IPS-18a (cell line): Measurements from ENCODE around the gene SNX8.

Experiments
- H3K27ac ChIP-seq: one replicate; pipeline ENCODE4 v1.5.1; 2013; ENCODE audit warnings: low read length
- H3K27me3 ChIP-seq: one replicate; pipeline ENCODE4 v1.6.1; 2013; ENCODE audit warnings: mild to moderate bottlenecking, low read length; ENCODE audit not compliant: control insufficient read depth, insufficient read depth
- H3K36me3 ChIP-seq: one replicate; pipeline ENCODE4 v1.6.1; 2013; ENCODE audit warnings: low read depth, low read length; ENCODE audit not compliant: control insufficient read depth
- H3K4me1 ChIP-seq: one replicate; pipeline ENCODE4 v1.6.1; 2013; ENCODE audit warnings: low read depth, low read length; ENCODE audit not compliant: control insufficient read depth
- H3K4me3 ChIP-seq: one replicate; pipeline ENCODE4 v1.5.1; 2013; ENCODE audit warnings: low read length
- H3K9ac ChIP-seq: one replicate; pipeline ENCODE4 v1.6.1; 2013; ENCODE audit warnings: mild to moderate bottlenecking, low read length, moderate library complexity
- H3K9me3 ChIP-seq: one replicate; pipeline ENCODE4 v1.6.1; 2013; ENCODE audit warnings: low read depth, low read length; ENCODE audit not compliant: control insufficient read depth

SNX8 gene

GRCh38 chr7:2233926-2234325, 80.3 kb downstream of the SNX8 start:
- no peak overlapping the region for H3K27ac ChIP-seq
- H3K4me3 ChIP-seq, result no peak overlapping the region
- H3K4me1 ChIP-seq, result no peaks in the 10 kb centered on the region
- H3K9me3 ChIP-seq, result no peaks in the 10 kb centered on the region
- H3K27me3 ChIP-seq, result no peaks in the 10 kb centered on the region
- no peak overlapping the region for H3K9ac ChIP-seq
- H3K36me3 ChIP-seq, result peaks cover 45% of the 10 kb centered on the region

GRCh38 chr7:2232766-2233520, 81.3 kb downstream of the SNX8 start, which contains the start of gene MAD1L1:
TSS of gene MAD1L1 (minus strand) at chr7:2232945. CDS start at chr7:2230133, 2,812 bp downstream.
- Histone ChIP-seq H3K36me3 (peaks cover 39% of the 10 kb centered on the region), H3K27ac (peak within 1 kb of the TSS; percentile 5), H3K4me3 (peak within 1 kb of the TSS; percentile 86), H3K4me1 (no peaks in the 10 kb centered on the region), H3K27me3 (no peaks in the 10 kb centered on the region), H3K9me3 (no peaks in the 10 kb centered on the region), H3K9ac (peak within 1 kb of the TSS; percentile 81)

- Histone ChIP-seq H3K4me1 (no peaks in the 10 kb centered on the region), H3K27ac (no peak overlapping the region), H3K27me3 (no peaks in the 10 kb centered on the region), H3K9me3 (no peaks in the 10 kb centered on the region), H3K4me3 (peak overlapping the region; percentile 86), H3K36me3 (peaks cover 38% of the 10 kb centered on the region), H3K9ac (peak overlapping the region; percentile 81)
Measured at GRCh38 chr7:2231992-2232765, 82.1 kb downstream of the SNX8 start.

- Histone ChIP-seq H3K36me3 (peaks cover 38% of the 10 kb centered on the region), H3K9ac (no peak overlapping the region), H3K27ac (no peak overlapping the region), H3K4me3 (no peak overlapping the region), H3K4me1 (no peaks in the 10 kb centered on the region), H3K9me3 (no peaks in the 10 kb centered on the region), H3K27me3 (no peaks in the 10 kb centered on the region)
Measured at GRCh38 chr7:2230882-2231281, 83.4 kb downstream of the SNX8 start.

- H3K9me3 ChIP-seq, result no peaks in the 10 kb centered on the region
Measured at GRCh38 chr7:2230226-2230625, 84.0 kb downstream of the SNX8 start.

GRCh38 chr7:2229467-2229866, 84.8 kb downstream of the SNX8 start:
- no peak overlapping the region for H3K4me3 ChIP-seq
- H3K4me1 ChIP-seq, result no peaks in the 10 kb centered on the region
- no peak overlapping the region for H3K9ac ChIP-seq
- peaks cover 37% of the 10 kb centered on the region for H3K36me3 ChIP-seq
- no peaks in the 10 kb centered on the region for H3K9me3 ChIP-seq
- H3K27me3 ChIP-seq, result no peaks in the 10 kb centered on the region
- H3K27ac ChIP-seq, result no peak overlapping the region

More at GRCh38 chr7:2230226-2230625, 84.0 kb downstream of the SNX8 start:
- Histone ChIP-seq H3K9ac (no peak overlapping the region), H3K27ac (no peak overlapping the region), H3K4me1 (no peaks in the 10 kb centered on the region), H3K4me3 (no peak overlapping the region), H3K27me3 (no peaks in the 10 kb centered on the region), H3K36me3 (peaks cover 37% of the 10 kb centered on the region)

- Histone ChIP-seq H3K36me3 (peaks cover 38% of the 10 kb centered on the region), H3K27me3 (no peaks in the 10 kb centered on the region), H3K27ac (no peak overlapping the region), H3K4me3 (no peak overlapping the region), H3K9me3 (no peaks in the 10 kb centered on the region), H3K9ac (no peak overlapping the region), H3K4me1 (no peaks in the 10 kb centered on the region)
Measured at GRCh38 chr7:2228921-2229320, 85.3 kb downstream of the SNX8 start.

- Histone ChIP-seq H3K9ac (no peak overlapping the region), H3K9me3 (no peaks in the 10 kb centered on the region), H3K4me1 (no peaks in the 10 kb centered on the region), H3K27ac (no peak overlapping the region), H3K4me3 (no peak overlapping the region), H3K27me3 (no peaks in the 10 kb centered on the region), H3K36me3 (peaks cover 41% of the 10 kb centered on the region)
Measured at GRCh38 chr7:2227699-2228098, 86.5 kb downstream of the SNX8 start.

GRCh38 chr7:2225830-2226229, 88.4 kb downstream of the SNX8 start:
- Histone ChIP-seq H3K36me3 (peaks cover 49% of the 10 kb centered on the region), H3K27me3 (no peaks in the 10 kb centered on the region), H3K4me1 (no peaks in the 10 kb centered on the region), H3K27ac (no peak overlapping the region), H3K9ac (no peak overlapping the region), H3K9me3 (no peaks in the 10 kb centered on the region), H3K4me3 (no peak overlapping the region)

- Histone ChIP-seq H3K27ac (no peak overlapping the region), H3K9ac (no peak overlapping the region), H3K27me3 (no peaks in the 10 kb centered on the region), H3K36me3 (peaks cover 49% of the 10 kb centered on the region), H3K4me3 (no peak overlapping the region), H3K9me3 (no peaks in the 10 kb centered on the region), H3K4me1 (no peaks in the 10 kb centered on the region)
Measured at GRCh38 chr7:2225336-2225735, 88.9 kb downstream of the SNX8 start.

- H3K9ac ChIP-seq, result no peak overlapping the region
- H3K27ac ChIP-seq, result no peak overlapping the region
Measured at GRCh38 chr7:2224934-2225333, 89.3 kb downstream of the SNX8 start.

More at GRCh38 chr7:2224934-2225333, 89.3 kb downstream of the SNX8 start:
- H3K4me3 ChIP-seq, result no peak overlapping the region
- no peaks in the 10 kb centered on the region for H3K9me3 ChIP-seq
- H3K4me1 ChIP-seq, result no peaks in the 10 kb centered on the region
- no peaks in the 10 kb centered on the region for H3K27me3 ChIP-seq
- peaks cover 47% of the 10 kb centered on the region for H3K36me3 ChIP-seq
